Activated naive CD8-positive, alpha-beta T cell treated with anti-CD3 and anti-CD28 coated beads for 36 hours (primary cell): ENCODE results near the gene ADSL. TPM values are rescaled to one million over a fixed set of nuclear protein-coding genes. Genes with fewer than 3 reads are reported as not detected.

Source experiments
- DNase-seq: peaks from one replicate; pipeline ENCODE4 v3.0.0; 2021
- H3K27ac Mint-ChIP-seq: one replicate; pipeline ENCODE4 v1.8.0; 2022; ENCODE audit warnings: mild to moderate bottlenecking, moderate library complexity, mixed read lengths
- H3K27me3 Mint-ChIP-seq: one replicate; pipeline ENCODE4 v1.8.0; 2022; ENCODE audit warnings: mild to moderate bottlenecking, mixed read lengths
- H3K36me3 Mint-ChIP-seq: one replicate; pipeline ENCODE4 v1.8.0; 2021; ENCODE audit warnings: mild to moderate bottlenecking, mixed read lengths
- H3K4me1 Mint-ChIP-seq: one replicate; pipeline ENCODE4 v1.8.0; 2021; ENCODE audit warnings: mixed read lengths
- H3K4me3 Mint-ChIP-seq: one replicate; pipeline ENCODE4 v1.8.0; 2022; ENCODE audit warnings: mild to moderate bottlenecking, moderate library complexity, mixed read lengths
- H3K9me3 Mint-ChIP-seq: one replicate; pipeline ENCODE4 v1.8.0; 2022; ENCODE audit warnings: mixed read lengths
- total RNA-seq, 2 experiments: library from RNA; stranded (reverse); gene quantifications; one replicate each; pipeline ENCODE4 v1.2.3, GENCODE V29; 2021

ADSL gene
- total RNA-seq, 2 experiments from 2014 or later, result 174 to 178 TPM

DNA sequence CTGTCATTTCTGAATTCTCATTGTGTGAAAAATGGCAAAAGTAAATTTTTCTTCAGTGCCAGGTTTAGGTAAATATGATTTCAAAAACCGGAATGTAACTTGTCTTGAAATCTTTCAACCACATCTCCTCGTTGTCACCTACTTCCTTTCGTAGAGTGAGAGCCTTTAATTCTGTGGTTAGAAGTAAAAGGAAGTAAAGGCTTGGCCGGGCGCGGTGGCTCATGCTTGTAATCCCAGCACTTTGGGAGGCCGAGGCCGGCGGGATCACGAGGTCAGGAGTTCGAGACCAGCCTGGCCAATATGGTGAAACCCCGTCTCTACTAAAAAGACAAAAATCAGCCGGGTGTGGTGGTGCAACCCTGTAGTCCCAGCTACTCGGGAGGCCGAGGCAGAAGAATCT lies 53.9 kb downstream of the ADSL start:
- DNase-seq, result no peak
- Mint-ChIP-seq H3K27ac (peak overlapping the region; percentile 72), H3K36me3 (peaks cover 47% of the 10 kb centered on the region), H3K9me3 (no peaks in the 10 kb centered on the region), H3K27me3 (no peaks in the 10 kb centered on the region), H3K4me3 (peak overlapping the region; percentile 22), H3K4me1 (peaks cover 71% of the 10 kb centered on the region)

DNA sequence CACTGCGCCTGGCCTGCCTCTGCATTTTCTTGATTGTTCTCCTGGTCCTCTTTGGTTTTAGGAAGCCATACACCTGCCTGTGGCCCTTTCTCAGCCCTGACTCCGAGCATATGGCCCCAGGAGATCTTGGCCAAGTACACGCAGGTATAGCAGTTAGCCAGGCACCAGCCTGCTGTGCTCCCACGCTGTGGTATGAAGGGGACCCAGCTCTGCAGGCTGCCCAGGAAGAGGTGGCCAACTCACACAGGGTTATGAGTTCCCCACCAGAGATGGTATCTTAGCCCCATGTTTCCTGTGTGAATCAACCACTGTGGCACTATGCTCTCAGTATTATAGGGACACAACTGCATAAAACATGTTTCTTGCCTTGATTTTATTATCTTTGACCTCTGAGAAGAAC lies 55.2 kb downstream of the ADSL start:
- peak overlapping the region; percentile 90 for H3K27ac Mint-ChIP-seq
- H3K36me3 Mint-ChIP-seq, result peaks cover 47% of the 10 kb centered on the region
- H3K4me3 Mint-ChIP-seq, result peak overlapping the region; percentile 14
- H3K27me3 Mint-ChIP-seq, result no peaks in the 10 kb centered on the region
- H3K4me1 Mint-ChIP-seq, result peaks cover 67% of the 10 kb centered on the region
- peak; percentile 38 for DNase-seq
- no peaks in the 10 kb centered on the region for H3K9me3 Mint-ChIP-seq

DNA sequence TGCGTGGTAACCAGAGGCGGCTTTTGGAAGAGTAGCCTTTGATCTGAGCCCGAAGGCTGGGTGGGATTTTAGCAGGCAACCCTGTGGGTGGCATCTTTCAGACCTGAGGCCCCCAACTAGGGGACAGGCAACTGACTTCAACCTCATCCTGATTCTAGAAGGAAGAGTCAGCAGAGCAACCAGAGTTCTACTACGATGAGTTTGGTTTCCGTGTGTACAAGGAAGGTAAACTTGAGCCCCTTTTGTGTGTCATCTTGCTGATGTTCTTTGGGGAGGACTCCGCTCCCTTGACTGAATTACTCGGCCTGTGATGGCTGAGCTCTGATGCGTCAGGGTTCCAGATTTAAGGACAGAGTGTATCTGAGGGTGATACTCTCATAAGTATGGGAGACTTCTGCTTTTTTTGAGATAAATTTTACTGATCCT lies 55.7 kb downstream of the ADSL start:
- Mint-ChIP-seq H3K27me3 (no peaks in the 10 kb centered on the region), H3K4me1 (peaks cover 63% of the 10 kb centered on the region), H3K9me3 (no peaks in the 10 kb centered on the region), H3K4me3 (peak overlapping the region; percentile 14), H3K27ac (peak overlapping the region; percentile 90), H3K36me3 (peaks cover 47% of the 10 kb centered on the region)
- no peak for DNase-seq

DNA sequence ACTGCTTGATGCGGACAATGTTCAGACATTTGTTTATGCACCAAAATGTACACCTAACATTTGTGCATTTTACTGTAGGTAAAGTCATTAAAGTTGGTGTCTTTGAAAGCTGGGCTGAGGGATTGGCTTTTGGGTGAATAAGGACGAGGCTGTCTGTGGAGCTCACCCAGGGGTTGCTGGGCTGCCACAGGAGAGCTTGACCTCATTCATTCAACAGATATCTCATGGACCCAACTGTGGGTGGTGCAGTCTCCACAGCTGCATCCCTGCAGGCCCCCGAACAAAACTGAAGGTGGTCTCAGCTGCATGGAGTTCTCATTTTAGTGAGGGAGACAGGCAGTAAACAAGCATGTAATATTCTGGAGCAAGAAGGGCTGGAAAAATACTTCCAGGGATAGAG lies 56.8 kb downstream of the ADSL start:
- H3K36me3 Mint-ChIP-seq, result peaks cover 42% of the 10 kb centered on the region
- no peaks in the 10 kb centered on the region for H3K9me3 Mint-ChIP-seq
- no peak overlapping the region for H3K4me3 Mint-ChIP-seq
- no peaks in the 10 kb centered on the region for H3K27me3 Mint-ChIP-seq
- H3K27ac Mint-ChIP-seq, result no peak overlapping the region
- H3K4me1 Mint-ChIP-seq, result peaks cover 54% of the 10 kb centered on the region
- DNase-seq, result no peak

DNA sequence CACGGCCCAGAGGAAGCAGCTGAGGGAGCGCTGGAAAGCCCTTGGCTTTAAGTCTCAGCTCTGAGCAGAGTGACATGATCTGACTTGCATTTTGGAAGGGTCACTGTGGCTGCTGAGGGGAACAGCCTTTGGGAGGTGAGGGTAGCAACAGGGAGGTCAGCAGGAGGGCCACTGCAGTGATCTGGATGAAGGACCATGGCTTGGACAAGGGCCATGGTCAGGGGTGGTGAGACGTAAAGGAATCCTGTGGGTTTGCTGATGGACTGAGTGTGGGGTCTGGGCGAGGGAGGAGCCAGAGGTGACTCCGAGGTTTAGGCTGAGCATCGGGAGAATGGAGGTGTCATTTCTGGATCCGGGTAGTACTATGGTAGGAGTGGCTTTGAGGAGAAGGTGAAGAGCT lies 57.4 kb downstream of the ADSL start:
- peaks cover 49% of the 10 kb centered on the region for H3K4me1 Mint-ChIP-seq
- peaks cover 39% of the 10 kb centered on the region for H3K36me3 Mint-ChIP-seq
- no peak overlapping the region for H3K4me3 Mint-ChIP-seq
- H3K27ac Mint-ChIP-seq, result peak overlapping the region; percentile 3
- DNase-seq, result no peak
- H3K9me3 Mint-ChIP-seq, result no peaks in the 10 kb centered on the region
- H3K27me3 Mint-ChIP-seq, result no peaks in the 10 kb centered on the region

DNA sequence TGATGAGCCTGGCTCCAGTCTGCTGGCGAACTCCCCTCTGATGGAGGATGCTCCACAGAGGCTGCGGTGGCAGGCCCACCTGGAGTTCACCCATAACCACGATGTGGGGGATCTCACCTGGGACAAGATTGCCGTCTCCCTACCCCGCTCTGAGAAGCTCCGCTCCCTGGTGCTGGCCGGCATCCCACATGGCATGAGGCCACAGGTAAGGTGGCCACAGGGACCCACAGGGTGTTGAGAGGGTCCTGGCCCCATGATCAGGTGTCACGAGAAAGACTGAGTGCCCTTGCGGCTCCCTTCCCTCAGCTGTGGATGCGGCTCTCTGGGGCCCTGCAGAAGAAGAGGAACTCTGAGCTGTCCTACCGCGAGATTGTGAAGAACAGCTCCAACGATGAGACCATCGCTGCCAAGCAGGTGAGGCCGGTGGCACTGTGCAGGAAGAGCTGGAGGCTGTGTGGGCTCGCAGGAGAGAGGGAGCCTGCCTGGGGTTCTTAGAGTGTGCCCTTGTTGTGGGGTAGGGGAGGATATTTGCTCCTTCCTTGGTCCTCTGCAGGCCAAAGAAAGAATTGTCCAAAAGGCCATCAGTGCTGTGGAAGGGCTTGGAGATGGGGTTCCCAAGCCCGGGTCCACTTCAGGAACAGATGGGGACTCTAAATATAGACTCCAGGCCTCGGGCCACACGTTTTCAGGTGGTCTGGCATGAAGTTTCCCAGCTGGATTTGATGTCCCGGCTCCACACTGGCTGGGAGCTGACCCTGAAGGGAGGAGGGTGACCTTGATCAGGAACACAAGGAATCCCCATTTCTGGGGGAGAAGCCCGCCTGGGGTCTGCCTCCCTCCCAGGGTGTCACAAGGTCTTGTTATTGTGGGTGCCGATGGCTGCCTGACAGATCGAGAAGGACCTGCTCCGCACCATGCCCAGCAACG lies 58.2 kb downstream of the ADSL start:
- Mint-ChIP-seq H3K4me3 (no peak overlapping the region), H3K27ac (no peak overlapping the region), H3K27me3 (no peaks in the 10 kb centered on the region), H3K9me3 (no peaks in the 10 kb centered on the region), H3K36me3 (peaks cover 39% of the 10 kb centered on the region), H3K4me1 (peaks cover 43% of the 10 kb centered on the region)
- DNase-seq, result no peak

DNA sequence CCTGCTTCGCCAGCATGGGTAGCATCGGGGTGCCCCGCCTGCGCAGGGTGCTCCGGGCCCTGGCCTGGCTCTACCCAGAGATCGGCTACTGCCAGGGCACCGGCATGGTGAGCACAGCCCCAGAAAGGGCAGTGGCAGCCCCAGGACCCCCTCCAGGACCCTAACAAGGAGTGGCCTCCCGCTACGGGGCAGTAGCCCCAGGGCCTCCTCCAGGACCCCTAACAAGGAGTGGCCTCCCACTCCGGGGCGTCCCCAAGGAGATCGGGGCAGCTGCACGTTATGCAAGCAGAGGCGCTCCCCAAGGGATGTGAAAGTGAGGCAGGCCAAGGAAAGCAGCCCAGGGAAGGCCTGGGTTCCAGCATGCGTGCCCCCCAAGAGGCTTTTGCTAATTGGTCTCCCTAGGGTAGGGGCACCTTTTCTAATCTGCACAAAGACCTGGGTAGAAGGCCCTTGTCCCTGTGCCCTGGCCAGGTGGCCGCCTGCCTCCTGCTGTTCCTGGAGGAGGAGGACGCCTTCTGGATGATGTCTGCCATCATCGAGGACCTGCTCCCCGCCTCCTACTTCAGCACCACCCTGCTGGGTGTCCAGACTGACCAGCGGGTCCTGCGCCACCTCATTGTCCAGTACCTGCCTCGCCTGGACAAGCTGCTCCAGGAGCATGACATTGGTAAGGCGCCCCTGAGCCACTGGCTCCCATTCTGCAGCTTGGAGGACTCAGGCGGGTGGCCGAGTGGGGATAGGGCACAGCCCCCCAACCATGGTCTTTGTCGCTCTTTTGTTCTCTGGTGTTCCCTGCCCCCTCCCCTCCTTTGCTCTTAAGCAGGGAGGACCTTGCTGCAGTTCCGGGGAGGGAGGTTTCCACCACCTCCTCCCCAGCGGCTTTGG lies 59.1 kb downstream of the ADSL start:
- Mint-ChIP-seq H3K4me3 (no peak overlapping the region), H3K9me3 (no peaks in the 10 kb centered on the region), H3K4me1 (peaks cover 34% of the 10 kb centered on the region), H3K27ac (no peak overlapping the region), H3K27me3 (no peaks in the 10 kb centered on the region), H3K36me3 (peaks cover 34% of the 10 kb centered on the region)
- no peak for DNase-seq

DNA sequence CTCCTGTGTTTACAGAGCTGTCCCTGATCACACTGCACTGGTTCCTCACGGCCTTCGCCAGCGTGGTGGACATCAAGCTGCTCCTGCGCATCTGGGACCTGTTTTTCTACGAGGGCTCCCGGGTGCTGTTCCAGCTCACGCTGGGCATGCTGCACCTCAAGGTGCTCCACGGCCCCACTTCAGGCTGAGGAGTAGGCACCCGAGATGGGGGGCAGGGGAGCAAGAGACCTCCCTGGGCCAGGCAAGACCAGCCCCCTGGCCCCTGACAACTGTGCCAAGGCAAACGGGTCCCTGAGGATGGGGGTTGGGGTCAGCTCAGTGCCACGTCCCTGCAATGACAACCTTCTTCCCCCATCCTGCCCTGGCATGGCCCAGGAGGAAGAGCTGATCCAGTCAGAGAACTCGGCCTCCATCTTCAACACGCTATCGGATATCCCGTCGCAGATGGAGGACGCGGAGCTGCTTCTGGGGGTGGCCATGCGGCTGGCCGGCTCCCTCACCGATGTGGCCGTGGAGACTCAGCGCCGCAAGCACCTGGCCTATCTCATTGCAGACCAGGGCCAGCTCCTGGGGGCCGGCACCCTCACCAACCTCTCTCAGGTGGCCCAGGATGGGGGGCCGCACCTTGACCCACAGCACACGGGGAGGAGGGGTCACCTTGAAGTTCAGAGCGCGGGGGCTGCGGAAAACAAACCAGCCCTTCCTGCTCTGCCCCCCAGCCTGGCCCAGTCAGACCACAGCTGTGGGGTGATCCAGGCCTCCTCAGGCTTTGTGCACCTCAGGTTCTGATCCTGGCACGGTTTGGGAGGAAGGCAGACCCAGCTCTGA lies 60.0 kb downstream of the ADSL start:
- no peak overlapping the region for H3K27ac Mint-ChIP-seq
- H3K36me3 Mint-ChIP-seq, result peaks cover 30% of the 10 kb centered on the region

DNA sequence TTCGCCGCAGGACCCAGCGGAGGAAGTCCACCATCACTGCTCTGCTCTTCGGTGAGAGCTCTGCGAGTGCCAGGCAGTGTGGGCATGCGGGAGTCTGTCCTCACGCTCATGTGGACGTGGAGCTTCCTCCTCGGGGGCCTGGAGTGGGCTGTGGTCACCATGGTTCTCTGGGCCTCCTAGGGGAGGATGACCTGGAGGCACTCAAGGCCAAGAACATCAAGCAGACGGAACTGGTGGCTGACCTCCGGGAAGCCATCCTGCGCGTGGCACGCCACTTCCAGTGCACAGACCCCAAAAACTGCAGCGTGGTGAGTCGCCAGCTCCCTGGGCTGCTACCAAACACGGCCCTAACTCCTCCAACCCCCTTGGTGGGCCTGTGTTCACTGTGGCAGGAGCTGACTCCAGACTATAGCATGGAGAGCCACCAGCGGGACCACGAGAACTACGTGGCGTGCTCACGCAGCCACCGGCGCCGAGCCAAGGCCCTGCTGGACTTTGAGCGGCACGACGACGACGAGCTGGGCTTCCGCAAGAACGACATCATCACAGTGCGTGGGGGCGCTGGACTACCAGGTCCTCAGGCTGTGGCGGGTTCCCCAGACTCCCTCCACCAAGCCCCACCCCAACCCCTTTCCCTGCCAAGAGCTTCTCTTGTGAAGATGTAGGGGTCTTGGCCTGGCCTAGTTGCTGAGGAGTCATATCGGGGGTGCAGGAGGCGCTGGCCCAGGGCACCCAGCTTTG lies 60.9 kb downstream of the ADSL start:
- no peak for DNase-seq
- Mint-ChIP-seq H3K4me3 (no peak overlapping the region), H3K27me3 (no peaks in the 10 kb centered on the region), H3K36me3 (peaks cover 24% of the 10 kb centered on the region), H3K27ac (peak overlapping the region; percentile 45), H3K4me1 (peaks cover 18% of the 10 kb centered on the region), H3K9me3 (no peaks in the 10 kb centered on the region)

More for the DNA sequence above, 60.0 kb downstream of the ADSL start:
- Mint-ChIP-seq H3K27me3 (no peaks in the 10 kb centered on the region), H3K9me3 (no peaks in the 10 kb centered on the region), H3K4me3 (no peak overlapping the region), H3K4me1 (peaks cover 27% of the 10 kb centered on the region)
- no peak for DNase-seq

DNA sequence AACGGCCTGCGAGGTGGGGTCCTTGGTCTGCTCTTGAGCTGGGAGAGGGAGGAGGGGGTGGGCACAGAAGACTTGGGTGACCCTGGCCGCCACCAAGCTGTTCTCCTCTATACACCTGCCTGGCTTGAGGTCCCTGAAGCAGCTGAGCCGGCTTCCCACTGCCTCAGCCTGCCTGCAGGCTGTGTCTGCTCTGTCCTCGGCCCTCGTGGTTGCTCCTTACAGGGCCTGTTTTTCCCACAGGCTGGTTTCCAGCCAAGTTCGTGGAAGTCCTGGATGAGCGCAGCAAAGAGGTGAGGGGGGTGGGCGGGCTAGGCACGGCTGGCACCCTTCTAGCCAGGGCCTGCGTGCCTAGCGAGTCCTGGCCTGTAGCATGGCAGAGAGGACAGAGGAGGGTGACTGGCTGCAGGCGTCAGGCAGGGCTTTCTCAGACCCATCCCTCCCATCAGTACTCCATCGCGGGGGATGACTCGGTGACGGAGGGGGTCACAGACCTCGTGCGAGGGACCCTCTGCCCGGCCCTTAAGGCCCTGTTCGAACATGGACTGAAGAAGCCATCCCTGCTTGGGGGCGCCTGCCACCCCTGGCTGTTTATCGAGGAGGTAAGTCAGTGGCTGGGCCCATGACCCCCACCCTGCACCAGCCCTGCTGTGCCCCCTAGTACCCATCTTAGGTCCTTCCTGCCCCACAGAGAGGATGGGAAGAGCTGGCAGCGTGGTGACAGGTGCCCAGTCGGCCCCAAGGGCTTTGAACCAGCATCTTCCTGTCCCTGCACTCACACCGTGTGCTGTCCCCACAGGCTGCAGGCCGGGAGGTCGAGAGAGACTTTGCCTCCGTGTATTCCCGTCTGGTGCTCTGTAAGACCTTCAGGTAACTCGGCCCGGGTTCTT lies 61.8 kb downstream of the ADSL start:
- Mint-ChIP-seq H3K9me3 (no peaks in the 10 kb centered on the region), H3K36me3 (peaks cover 21% of the 10 kb centered on the region), H3K27ac (peak overlapping the region; percentile 45), H3K27me3 (no peaks in the 10 kb centered on the region), H3K4me3 (no peak overlapping the region), H3K4me1 (peaks cover 10% of the 10 kb centered on the region)
- no peak for DNase-seq

DNA sequence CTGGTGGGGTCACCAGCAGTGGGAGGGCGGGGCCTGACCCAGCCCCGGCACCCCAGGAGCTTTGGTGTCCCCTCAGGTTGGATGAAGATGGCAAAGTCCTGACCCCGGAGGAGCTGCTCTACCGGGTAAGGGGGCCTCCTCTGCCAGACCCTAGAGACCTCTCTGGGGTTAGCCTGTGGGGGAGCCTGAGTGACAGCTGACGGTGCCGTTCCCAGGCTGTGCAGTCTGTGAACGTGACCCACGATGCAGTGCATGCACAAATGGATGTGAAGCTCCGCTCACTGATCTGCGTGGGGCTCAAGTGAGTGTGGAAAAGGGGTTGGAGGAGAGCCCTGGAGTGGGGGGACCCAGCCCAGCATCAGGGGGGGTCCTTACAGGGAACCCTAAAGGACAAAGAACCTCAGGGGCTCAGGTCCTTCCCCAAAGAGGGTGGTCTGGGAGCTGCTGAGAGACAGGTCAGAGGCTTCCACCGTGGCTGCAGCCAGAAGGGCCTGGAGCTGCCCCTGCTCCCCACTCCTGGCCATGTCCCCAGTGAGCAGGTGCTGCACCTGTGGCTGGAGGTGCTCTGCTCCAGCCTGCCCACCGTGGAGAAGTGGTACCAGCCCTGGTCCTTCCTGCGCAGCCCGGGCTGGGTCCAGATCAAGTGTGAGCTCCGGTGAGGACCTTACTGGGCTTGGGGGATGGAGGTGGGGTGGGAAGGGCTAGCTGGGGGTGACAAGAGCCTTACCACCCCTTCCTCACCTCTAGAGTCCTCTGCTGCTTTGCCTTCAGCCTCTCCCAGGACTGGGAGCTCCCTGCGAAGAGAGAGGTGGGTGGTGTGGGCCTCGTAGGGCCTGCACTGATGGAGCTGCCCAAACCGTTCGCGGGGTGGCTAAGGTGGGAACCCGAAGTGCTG lies 62.7 kb downstream of the ADSL start:
- Mint-ChIP-seq H3K4me1 (peaks cover 1% of the 10 kb centered on the region), H3K27ac (peak overlapping the region; percentile 42), H3K9me3 (no peaks in the 10 kb centered on the region), H3K4me3 (no peak overlapping the region), H3K27me3 (no peaks in the 10 kb centered on the region), H3K36me3 (peaks cover 12% of the 10 kb centered on the region)
- DNase-seq, result no peak

DNA sequence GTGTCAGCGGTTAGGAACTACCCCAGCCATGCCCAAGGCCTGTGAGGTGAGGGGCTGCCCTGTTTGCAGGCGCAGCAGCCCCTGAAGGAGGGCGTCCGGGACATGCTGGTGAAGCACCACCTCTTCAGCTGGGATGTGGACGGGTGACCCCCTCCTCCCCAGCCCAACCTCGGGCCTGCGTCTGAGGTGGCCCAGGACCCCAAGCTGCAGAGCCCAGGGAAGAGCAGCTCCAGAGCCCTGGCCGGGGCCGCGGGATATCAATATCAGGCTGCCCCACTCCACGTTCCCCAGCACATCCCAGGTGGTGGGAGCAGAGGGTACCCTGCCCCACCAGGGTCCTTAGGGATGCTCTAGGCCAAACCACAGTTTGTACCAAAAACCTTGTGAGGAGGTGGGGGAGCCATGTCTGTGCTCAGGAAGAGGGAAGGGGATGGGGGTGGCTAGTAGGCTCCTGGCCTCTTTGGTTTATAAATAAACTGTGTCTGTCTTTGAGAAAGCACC lies 63.4 kb downstream of the ADSL start:
- peaks cover 8% of the 10 kb centered on the region for H3K36me3 Mint-ChIP-seq
- no peaks in the 10 kb centered on the region for H3K9me3 Mint-ChIP-seq
- DNase-seq, result no peak
- no peak overlapping the region for H3K27ac Mint-ChIP-seq
- H3K4me1 Mint-ChIP-seq, result no peaks in the 10 kb centered on the region
- no peak overlapping the region for H3K4me3 Mint-ChIP-seq
- no peaks in the 10 kb centered on the region for H3K27me3 Mint-ChIP-seq
